ENCODE data around the gene NMRK2. TPM values are rescaled to one million over a fixed set of nuclear protein-coding genes. Genes with fewer than 3 reads are reported as not detected.

The NMRK2 gene
- total and polyA plus RNA-seq, 2 of the 13 experiments (the other 11 are each of a cell fraction or from before 2014, with no cell fraction given): not detected

DNA sequence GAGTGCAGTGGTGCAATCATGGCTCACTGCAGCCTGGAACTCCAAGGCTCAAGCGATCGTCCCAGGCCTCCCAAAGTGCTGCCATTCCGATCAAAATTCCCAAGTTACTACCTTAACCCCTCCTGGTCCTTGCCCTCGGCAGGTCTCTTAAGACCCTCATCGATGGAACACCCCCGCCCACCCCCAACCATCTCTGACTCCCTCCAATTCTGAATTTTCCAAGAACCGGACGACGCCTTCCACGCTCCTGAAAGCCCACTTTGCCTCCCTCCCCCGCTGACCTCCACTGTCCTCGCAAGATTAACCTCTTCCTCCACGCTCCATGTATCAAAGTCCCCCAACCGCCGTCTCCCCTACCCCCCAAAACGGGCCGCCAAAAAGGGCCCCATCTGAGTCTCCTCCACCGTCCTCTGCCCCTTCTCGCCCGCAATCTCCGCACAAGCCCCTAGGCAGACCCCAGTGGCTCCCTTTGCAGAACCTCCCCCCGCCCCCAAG is 37.5 kb downstream of the NMRK2 start:
- no peaks in the 10 kb centered on the region for H3K9me3 ChIP-seq (ENCODE audit: low read length)
- under 1% methylated on average over 21 of the region's 22 CpGs for WGBS (ENCODE audit: low lambda C conversion rate)
- no peak overlapping the region for H2AFZ ChIP-seq (ENCODE audit: low read length)
- peaks cover 28% of the 10 kb centered on the region for H3K4me1 ChIP-seq (ENCODE audit: insufficient read depth, low read length)
- FAIRE-seq (no peak), ATAC-seq (peak; percentile 8), DNase-seq (ENCODE audit: low spot score) (no peak)
- POLR2A ChIA-PET: interaction anchor here (0.7 to 2.4 kb wide), 7 partner anchors 8 to 1020 kb away, joined by 3 to 118 read pairs (median 3); partner anchors contain the start of gene EEF2
- H3K4me3 ChIP-seq (replicated peaks in 1 of 3; ENCODE audit: insufficient read depth in 1 of 3, low read depth in 2 of 3, low read length in 3 of 3): peak overlapping the region; percentile 95 to 98 (median 97)
- H3K4me2 ChIP-seq (ENCODE audit: low read depth, low read length): peak overlapping the region; percentile 95
- intact Hi-C loops (cut with micrococcal nuclease; ENCODE audit: unreplicated experiment) (no loop called here), in situ Hi-C loops (cut with HindIII; ENCODE audit: extremely low pct_ligation_motif_present, low pct_unique_long_range_greater_than_20kb) (no loop called here)
- no peaks in the 10 kb centered on the region; a peak in 1 of 5 replicates for H3K27me3 ChIP-seq (ENCODE audit: control insufficient read depth in 1 of 2, insufficient read depth in 2 of 2, low read length in 2 of 2)
- peak overlapping the region; percentile 72 for H3K27ac ChIP-seq (ENCODE audit: extremely low read length, insufficient read depth, low read length)
- no TSS peak for BruUV-seq (replicated peaks)
- CTCF ChIA-PET (ENCODE audit: low intra/inter-chr PET ratio, low total read pairs): no interaction called here
- peak overlapping the region; percentile 94 for H3K9ac ChIP-seq (ENCODE audit: insufficient read depth, low read depth, low read length)
- H3K36me3 ChIP-seq (replicated peaks in 1 of 2; ENCODE audit: control insufficient read depth in 1 of 2, insufficient read depth in 2 of 2, low read length in 2 of 2): peaks cover 15 to 24% of the 10 kb centered on the region in 2 experiments; a peak in 4 of 5 replicates
- TF ChIP-seq ZNF468 (CRISPR knock-in tag; IDR thresholded peaks at IDR 0.05) (0 out of 2 replicates have a peak, but pooled peaks have one; percentile 10), ETV5 (CRISPR knock-in tag; IDR thresholded peaks at IDR 0.05; ENCODE audit: borderline replicate concordance) (no peak), CEBPG (CRISPR knock-in tag; IDR thresholded peaks at IDR 0.05) (0 out of 2 replicates have a peak, but pooled peaks have one; percentile 14), MED1 (CRISPR knock-in tag; IDR thresholded peaks at IDR 0.05) (no peak)
- TF ChIP-seq, protein P1, sequence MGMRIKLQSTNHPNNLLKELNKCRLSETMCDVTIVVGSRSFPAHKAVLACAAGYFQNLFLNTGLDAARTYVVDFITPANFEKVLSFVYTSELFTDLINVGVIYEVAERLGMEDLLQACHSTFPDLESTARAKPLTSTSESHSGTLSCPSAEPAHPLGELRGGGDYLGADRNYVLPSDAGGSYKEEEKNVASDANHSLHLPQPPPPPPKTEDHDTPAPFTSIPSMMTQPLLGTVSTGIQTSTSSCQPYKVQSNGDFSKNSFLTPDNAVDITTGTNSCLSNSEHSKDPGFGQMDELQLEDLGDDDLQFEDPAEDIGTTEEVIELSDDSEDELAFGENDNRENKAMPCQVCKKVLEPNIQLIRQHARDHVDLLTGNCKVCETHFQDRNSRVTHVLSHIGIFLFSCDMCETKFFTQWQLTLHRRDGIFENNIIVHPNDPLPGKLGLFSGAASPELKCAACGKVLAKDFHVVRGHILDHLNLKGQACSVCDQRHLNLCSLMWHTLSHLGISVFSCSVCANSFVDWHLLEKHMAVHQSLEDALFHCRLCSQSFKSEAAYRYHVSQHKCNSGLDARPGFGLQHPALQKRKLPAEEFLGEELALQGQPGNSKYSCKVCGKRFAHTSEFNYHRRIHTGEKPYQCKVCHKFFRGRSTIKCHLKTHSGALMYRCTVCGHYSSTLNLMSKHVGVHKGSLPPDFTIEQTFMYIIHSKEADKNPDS (CRISPR knock-in tag; IDR thresholded peaks at IDR 0.05): 0 out of 2 replicates have a peak, but pooled peaks have one; percentile 16
- TF ChIP-seq, protein P2, sequence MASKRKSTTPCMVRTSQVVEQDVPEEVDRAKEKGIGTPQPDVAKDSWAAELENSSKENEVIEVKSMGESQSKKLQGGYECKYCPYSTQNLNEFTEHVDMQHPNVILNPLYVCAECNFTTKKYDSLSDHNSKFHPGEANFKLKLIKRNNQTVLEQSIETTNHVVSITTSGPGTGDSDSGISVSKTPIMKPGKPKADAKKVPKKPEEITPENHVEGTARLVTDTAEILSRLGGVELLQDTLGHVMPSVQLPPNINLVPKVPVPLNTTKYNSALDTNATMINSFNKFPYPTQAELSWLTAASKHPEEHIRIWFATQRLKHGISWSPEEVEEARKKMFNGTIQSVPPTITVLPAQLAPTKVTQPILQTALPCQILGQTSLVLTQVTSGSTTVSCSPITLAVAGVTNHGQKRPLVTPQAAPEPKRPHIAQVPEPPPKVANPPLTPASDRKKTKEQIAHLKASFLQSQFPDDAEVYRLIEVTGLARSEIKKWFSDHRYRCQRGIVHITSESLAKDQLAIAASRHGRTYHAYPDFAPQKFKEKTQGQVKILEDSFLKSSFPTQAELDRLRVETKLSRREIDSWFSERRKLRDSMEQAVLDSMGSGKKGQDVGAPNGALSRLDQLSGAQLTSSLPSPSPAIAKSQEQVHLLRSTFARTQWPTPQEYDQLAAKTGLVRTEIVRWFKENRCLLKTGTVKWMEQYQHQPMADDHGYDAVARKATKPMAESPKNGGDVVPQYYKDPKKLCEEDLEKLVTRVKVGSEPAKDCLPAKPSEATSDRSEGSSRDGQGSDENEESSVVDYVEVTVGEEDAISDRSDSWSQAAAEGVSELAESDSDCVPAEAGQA (IDR thresholded peaks at IDR 0.05; ENCODE audit: low read depth): no peak
- TF ChIP-seq, protein P2 (CRISPR knock-in tag; IDR thresholded peaks at IDR 0.05; ENCODE audit: borderline replicate concordance): no peak
- H3K79me2 ChIP-seq (ENCODE audit: insufficient read depth, low read length): peaks cover 26% of the 10 kb centered on the region
- H4K20me1 ChIP-seq (ENCODE audit: insufficient read depth, low read length): peaks cover 20% of the 10 kb centered on the region
